Activated B cell treated with CpG ODN at 0.5 μM for 24 hours (primary cell): ENCODE measurements around the gene AGAP6. TPM values are rescaled to one million over a fixed set of nuclear protein-coding genes. Genes with fewer than 3 reads are reported as not detected.
"Not testable (repeated sequence)": the region's sequence is repeated elsewhere in the genome, so short reads cannot be mapped to it uniquely, and the experiment has no call there.

ENCODE experiments used
- ATAC-seq: fragments of 200-7000 bp; cut with Tn5 transposase; one replicate; pipeline ENCODE4 v1.10.0; 2021; ENCODE audit warnings: low read depth, mild to moderate bottlenecking, moderate library complexity
- CTCF ChIA-PET: fragments of 350-600 bp; sonication (Branson Sonifier 250); formaldehyde crosslinking; loops from one replicate; lab custom pipeline; 2021; ENCODE audit warnings: antibody characterized with exemption; lab: Charles Lee
- POLR2A ChIA-PET: fragments of 350-600 bp; sonication (Branson Sonifier 250); formaldehyde crosslinking; loops from one replicate; lab custom pipeline; 2021; ENCODE audit warnings: antibody characterized with exemption; lab: Charles Lee
- DNase-seq: peaks from one replicate; pipeline ENCODE4 v3.0.0; 2022
- H3K27ac Mint-ChIP-seq: one replicate; pipeline ENCODE4 v1.8.0; 2020; ENCODE audit warnings: mixed read lengths
- H3K27me3 Mint-ChIP-seq: one replicate; pipeline ENCODE4 v1.8.0; 2021; ENCODE audit warnings: mixed read lengths
- H3K36me3 Mint-ChIP-seq: one replicate; pipeline ENCODE4 v1.8.0; 2021; ENCODE audit warnings: low read depth, mixed read lengths
- H3K4me1 Mint-ChIP-seq: one replicate; pipeline ENCODE4 v1.8.0; 2021; ENCODE audit warnings: mixed read lengths
- H3K4me3 Mint-ChIP-seq: one replicate; pipeline ENCODE4 v1.8.0; 2020; ENCODE audit warnings: mild to moderate bottlenecking, mixed read lengths
- H3K9me3 Mint-ChIP-seq: one replicate; pipeline ENCODE4 v1.8.0; 2020; ENCODE audit warnings: mixed read lengths
- CTCF ChIP-seq: fragments of 200-600 bp; IDR thresholded peaks from one replicate; pipeline ENCODE4 v1.8.0; 2022; ENCODE audit warnings: antibody characterized with exemption, mild to moderate bottlenecking
- intact Hi-C: fragments of 100-400 bp; cut with micrococcal nuclease; formaldehyde crosslinking; loops from one replicate; pipeline ENCODE4 v1.15.1; 2024
- total RNA-seq: library from RNA; stranded (reverse); gene quantifications from 2 replicates; pipeline ENCODE4 v1.2.3, GENCODE V29; 2022

AGAP6 gene
- total RNA-seq, 1 donor from 2014 or later: 23.3 TPM

DNA sequence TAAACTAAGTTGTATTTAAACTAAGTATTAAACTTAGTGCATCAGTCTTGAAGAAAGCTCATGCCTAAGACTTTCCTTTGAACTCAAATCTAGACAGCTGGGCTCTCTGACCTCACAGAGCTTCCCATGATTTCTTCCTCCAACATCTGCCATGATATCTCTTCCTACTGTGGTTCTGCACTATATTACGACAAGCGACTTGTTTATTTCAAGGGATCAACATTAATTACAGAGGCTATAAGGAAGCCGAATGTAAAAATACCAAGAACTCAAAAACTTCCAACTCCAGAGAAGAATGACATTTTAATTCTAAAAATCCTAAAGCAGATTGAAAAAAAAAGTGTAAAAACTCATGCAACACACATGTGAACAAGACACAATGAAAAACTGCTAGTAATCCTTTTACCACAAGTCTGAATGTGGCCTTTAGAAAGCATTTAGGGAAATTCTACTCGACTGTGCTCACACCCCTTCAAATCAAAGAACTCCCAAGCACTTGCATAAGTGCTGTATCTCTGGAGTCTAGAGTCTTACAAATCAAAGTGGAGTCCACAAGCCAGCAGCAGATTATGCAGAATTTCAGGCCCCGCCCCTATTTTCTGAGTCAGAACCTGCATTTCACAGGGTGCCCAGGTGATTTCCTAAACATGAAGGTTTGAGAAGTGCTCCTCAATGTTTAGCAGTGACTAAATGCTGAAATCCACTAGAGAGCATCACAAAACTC is 56.9 kb downstream of the AGAP6 start:
- no peak for ATAC-seq
- Mint-ChIP-seq H3K36me3 (no peaks in the 10 kb centered on the region), H3K9me3 (no peaks in the 10 kb centered on the region), H3K4me3 (no peak overlapping the region), H3K27me3 (no peaks in the 10 kb centered on the region), H3K27ac (no peak overlapping the region), H3K4me1 (no peaks in the 10 kb centered on the region)
- CTCF ChIA-PET: no interaction called here
- no peak for TF ChIP-seq CTCF
- DNase-seq: no peak
- intact Hi-C loops: loop anchor here (5.0 kb wide), 1 partner anchor 92 kb away; no protein-coding TSS in a partner anchor
- POLR2A ChIA-PET: no interaction called here

DNA sequence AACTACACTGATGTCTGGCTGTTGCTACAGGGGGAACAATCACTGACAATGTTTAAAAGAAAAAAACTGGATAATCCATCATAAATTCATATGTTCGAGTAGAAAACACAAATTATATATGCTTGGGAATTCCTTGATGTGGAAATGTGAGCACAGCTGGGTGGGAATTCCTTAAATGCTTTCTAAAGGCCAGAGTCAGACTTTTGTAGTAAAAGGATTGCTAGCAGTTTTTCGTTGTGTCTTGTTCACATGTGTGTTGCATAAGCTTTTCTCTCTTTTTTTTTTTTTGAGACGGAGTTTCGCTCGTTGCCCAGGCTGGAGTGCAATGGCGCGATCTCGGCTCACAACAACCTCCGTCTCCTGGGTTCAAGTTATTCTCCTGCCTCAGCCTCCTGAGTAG is 58.3 kb downstream of the AGAP6 start:
- H3K27ac Mint-ChIP-seq, H3K4me1 Mint-ChIP-seq, intact Hi-C loops, POLR2A ChIA-PET, H3K27me3 Mint-ChIP-seq, H3K9me3 Mint-ChIP-seq, DNase-seq, CTCF ChIA-PET, ATAC-seq, H3K36me3 Mint-ChIP-seq, H3K4me3 Mint-ChIP-seq: not testable (repeated sequence)

GRCh38 chr10:50047594-50047993 is 59.4 kb downstream of the AGAP6 start:
- CTCF ChIA-PET, H3K36me3 Mint-ChIP-seq, H3K4me1 Mint-ChIP-seq, intact Hi-C loops, H3K27me3 Mint-ChIP-seq, ATAC-seq, H3K27ac Mint-ChIP-seq, DNase-seq, H3K4me3 Mint-ChIP-seq, POLR2A ChIA-PET, H3K9me3 Mint-ChIP-seq: not testable (repeated sequence)

GRCh38 chr10:50051995-50052660 is 63.9 kb downstream of the AGAP6 start:
- intact Hi-C loops, DNase-seq, H3K9me3 Mint-ChIP-seq, H3K36me3 Mint-ChIP-seq, H3K4me3 Mint-ChIP-seq, ATAC-seq, CTCF ChIA-PET, H3K27ac Mint-ChIP-seq, H3K4me1 Mint-ChIP-seq, POLR2A ChIA-PET, H3K27me3 Mint-ChIP-seq: not testable (repeated sequence)

- H3K4me1 Mint-ChIP-seq, DNase-seq, H3K4me3 Mint-ChIP-seq, H3K36me3 Mint-ChIP-seq, H3K27me3 Mint-ChIP-seq, POLR2A ChIA-PET, CTCF ChIA-PET, ATAC-seq, H3K27ac Mint-ChIP-seq, H3K9me3 Mint-ChIP-seq, intact Hi-C loops: not testable (repeated sequence)
These were observed 64.7 kb downstream of the AGAP6 start for GRCh38 chr10:50052778-50053376.

DNA sequence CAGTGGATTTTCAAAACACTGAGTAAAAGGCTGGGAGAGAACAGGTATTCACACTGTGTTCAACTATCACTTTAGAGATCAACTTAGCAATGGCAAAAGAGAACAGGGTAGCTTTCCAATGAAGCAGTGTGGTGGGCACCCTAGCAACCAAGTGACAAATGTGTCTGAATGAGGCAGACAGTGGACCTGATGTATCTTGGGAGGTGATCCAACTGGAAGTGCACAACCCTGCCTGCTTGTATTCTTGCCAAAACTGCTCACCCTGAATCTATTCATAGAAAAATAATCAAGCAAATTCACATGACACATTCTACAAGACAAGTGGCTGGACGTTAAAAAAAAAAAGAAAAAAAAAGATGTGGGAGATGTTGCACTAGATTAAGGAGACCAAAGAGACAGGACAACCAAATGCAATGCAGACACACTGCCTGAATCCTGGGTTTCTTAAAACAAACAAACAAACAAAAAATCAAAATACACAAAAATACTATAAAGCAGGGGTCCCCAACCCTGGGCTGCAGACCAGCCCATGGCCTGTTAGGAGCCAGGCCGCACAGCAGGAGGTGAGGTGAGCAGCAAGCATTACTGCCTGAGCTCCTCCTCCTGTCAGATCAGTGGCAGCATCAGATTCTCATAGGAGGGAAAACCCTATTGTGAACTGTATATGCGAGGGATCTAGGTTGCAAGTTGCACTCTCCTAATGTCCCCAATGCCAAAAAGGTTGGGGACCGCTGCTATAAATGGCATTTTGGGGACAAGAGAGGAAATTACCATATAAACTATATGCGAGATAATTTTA is 67.5 kb downstream of the AGAP6 start:
- ATAC-seq, H3K36me3 Mint-ChIP-seq, H3K4me1 Mint-ChIP-seq, H3K27ac Mint-ChIP-seq, H3K27me3 Mint-ChIP-seq, H3K9me3 Mint-ChIP-seq, CTCF ChIA-PET, DNase-seq, H3K4me3 Mint-ChIP-seq, POLR2A ChIA-PET, intact Hi-C loops: not testable (repeated sequence)

- intact Hi-C loops, ATAC-seq, H3K4me3 Mint-ChIP-seq, H3K36me3 Mint-ChIP-seq, H3K27me3 Mint-ChIP-seq, DNase-seq, H3K4me1 Mint-ChIP-seq, H3K9me3 Mint-ChIP-seq, H3K27ac Mint-ChIP-seq, POLR2A ChIA-PET, CTCF ChIA-PET: not testable (repeated sequence)
These were observed 68.4 kb downstream of the AGAP6 start for GRCh38 chr10:50056654-50057053.

GRCh38 chr10:50058727-50059126 is 70.5 kb downstream of the AGAP6 start:
- DNase-seq, POLR2A ChIA-PET, ATAC-seq, H3K27me3 Mint-ChIP-seq, H3K9me3 Mint-ChIP-seq, H3K4me1 Mint-ChIP-seq, CTCF ChIA-PET, intact Hi-C loops, H3K27ac Mint-ChIP-seq, H3K36me3 Mint-ChIP-seq, H3K4me3 Mint-ChIP-seq: not testable (repeated sequence)

- intact Hi-C loops, H3K27me3 Mint-ChIP-seq, ATAC-seq, POLR2A ChIA-PET, H3K36me3 Mint-ChIP-seq, H3K4me1 Mint-ChIP-seq, DNase-seq, H3K4me3 Mint-ChIP-seq, H3K27ac Mint-ChIP-seq, H3K9me3 Mint-ChIP-seq, CTCF ChIA-PET: not testable (repeated sequence)
These were observed 71.7 kb downstream of the AGAP6 start for GRCh38 chr10:50059946-50060345.
